Measurements from ENCODE around the gene ARL3. TPM values are rescaled to one million over a fixed set of nuclear protein-coding genes. Genes with fewer than 3 reads are reported as not detected.

Gene ARL3
- total RNA-seq, 1 experiment from 2014 or later = 16.5 TPM

DNA sequence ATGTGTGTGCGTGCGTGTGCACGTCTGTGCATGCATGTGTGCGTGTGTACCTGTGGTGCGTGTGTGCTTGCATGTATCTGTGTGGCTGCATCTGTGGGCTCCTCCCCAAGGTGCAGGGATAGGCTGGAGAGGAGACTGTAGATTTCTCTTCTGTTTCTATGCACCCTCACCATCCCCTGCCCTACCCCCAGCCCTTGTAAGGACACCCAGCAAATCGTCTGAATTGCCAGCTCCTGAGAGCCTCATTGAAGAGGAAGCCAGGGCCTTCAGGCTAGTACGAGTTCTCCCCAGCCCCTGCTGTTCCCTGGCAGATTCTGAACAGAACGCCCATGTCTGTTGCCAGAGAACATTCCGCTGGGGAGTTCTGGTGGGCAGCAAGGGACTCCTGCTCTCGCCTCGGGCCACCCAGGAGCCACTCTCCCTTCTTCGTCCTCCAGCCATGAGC is 86.9 kb downstream of the ARL3 start:
- WGBS (ENCODE audit: extremely low coverage, insufficient read length, low lambda C conversion rate) = no CpG with 5 or more reads among the region's 12 CpGs
- Histone ChIP-seq H4K8ac (replicated peaks; ENCODE audit: insufficient read length, low read depth, low read length) (no peak overlapping the region), H3K4me1 (ENCODE audit: insufficient read depth, low read length) (peaks cover 12% of the 10 kb centered on the region; the same call in 1 of the 2 replicates), H3K18ac (ENCODE audit: insufficient read length, low read depth, low read length) (peak overlapping the region; percentile 97), H4K20me1 (ENCODE audit: control insufficient read depth, insufficient read depth, insufficient read length) (peaks cover 2% of the 10 kb centered on the region), H3K4ac (ENCODE audit: low read depth, low read length) (peak overlapping the region; percentile 3; the same call in 1 of the 2 replicates), H3K56ac (ENCODE audit: insufficient read length, low read depth, low read length) (no peak overlapping the region), H4K91ac (ENCODE audit: insufficient read length, low read depth, low read length) (peak overlapping the region; percentile 17), H3K79me2 (ENCODE audit: insufficient read depth, low read length) (no peaks in the 10 kb centered on the region), H3K23me2 (ENCODE audit: insufficient read length, low read depth, low read length, poor library complexity, severe bottlenecking) (no peaks in the 10 kb centered on the region), H2AK5ac (ENCODE audit: insufficient read length, low read length) (no peak overlapping the region), H3K14ac (ENCODE audit: insufficient read depth, low read length) (peak overlapping the region; percentile 97), H2BK5ac (ENCODE audit: insufficient read length, low read length) (no peak overlapping the region), H2BK12ac (ENCODE audit: insufficient read length, low read depth, low read length) (no peak overlapping the region), H3K27ac (ENCODE audit: insufficient read length, low read depth, low read length) (peak overlapping the region; percentile 13), H3K9me3 (ENCODE audit: control insufficient read depth, low read depth, low read length) (no peaks in the 10 kb centered on the region), H3K9ac (ENCODE audit: extremely low read depth, insufficient read length, low read length) (no peak overlapping the region), H4K5ac (ENCODE audit: insufficient read length, low read depth, low read length) (no peak overlapping the region), H3K23ac (ENCODE audit: insufficient read length, low read depth, low read length) (no peak overlapping the region), H3T11ph (ENCODE audit: low read length) (peak overlapping the region; percentile 83), H2BK120ac (ENCODE audit: low read depth, low read length, poor library complexity, severe bottlenecking) (peak overlapping the region; percentile 84), H3K79me1 (ENCODE audit: insufficient read depth, low read depth, low read length, poor library complexity, severe bottlenecking) (no peaks in the 10 kb centered on the region), H2BK20ac (ENCODE audit: low read depth, low read length, poor library complexity, severe bottlenecking) (no peak overlapping the region), H3K4me2 (ENCODE audit: insufficient read depth, insufficient read length, low read length) (no peak overlapping the region), H2AFZ (ENCODE audit: low read length) (no peak overlapping the region), H2BK15ac (ENCODE audit: low read depth, low read length) (no peak overlapping the region), H3K27me3 (ENCODE audit: insufficient read depth, low read length) (no peaks in the 10 kb centered on the region)
- H3K27ac Mint-ChIP-seq = peak overlapping the region; percentile 100
- peaks cover 0 to 4% (median 0%) of the 10 kb centered on the region in 3 experiments; a peak in 4 of 7 replicates for H3K36me3 Mint-ChIP-seq (ENCODE audit: insufficient read depth in 1 of 3, low read depth in 3 of 3)
- DNase-seq = no peak
- H3K4me3 Mint-ChIP-seq = peak overlapping the region in 1 of 2 experiments; percentile 64; a peak in 3 of 5 replicates
- peaks cover 67 to 72% of the 10 kb centered on the region in 2 experiments for H3K4me1 Mint-ChIP-seq
- H3K27me3 Mint-ChIP-seq (ENCODE audit: low read depth) = no peaks in the 10 kb centered on the region; the same call in 1 of the 2 replicates
- no peaks in the 10 kb centered on the region for H3K9me3 Mint-ChIP-seq
- TF ChIP-seq, protein P1, sequence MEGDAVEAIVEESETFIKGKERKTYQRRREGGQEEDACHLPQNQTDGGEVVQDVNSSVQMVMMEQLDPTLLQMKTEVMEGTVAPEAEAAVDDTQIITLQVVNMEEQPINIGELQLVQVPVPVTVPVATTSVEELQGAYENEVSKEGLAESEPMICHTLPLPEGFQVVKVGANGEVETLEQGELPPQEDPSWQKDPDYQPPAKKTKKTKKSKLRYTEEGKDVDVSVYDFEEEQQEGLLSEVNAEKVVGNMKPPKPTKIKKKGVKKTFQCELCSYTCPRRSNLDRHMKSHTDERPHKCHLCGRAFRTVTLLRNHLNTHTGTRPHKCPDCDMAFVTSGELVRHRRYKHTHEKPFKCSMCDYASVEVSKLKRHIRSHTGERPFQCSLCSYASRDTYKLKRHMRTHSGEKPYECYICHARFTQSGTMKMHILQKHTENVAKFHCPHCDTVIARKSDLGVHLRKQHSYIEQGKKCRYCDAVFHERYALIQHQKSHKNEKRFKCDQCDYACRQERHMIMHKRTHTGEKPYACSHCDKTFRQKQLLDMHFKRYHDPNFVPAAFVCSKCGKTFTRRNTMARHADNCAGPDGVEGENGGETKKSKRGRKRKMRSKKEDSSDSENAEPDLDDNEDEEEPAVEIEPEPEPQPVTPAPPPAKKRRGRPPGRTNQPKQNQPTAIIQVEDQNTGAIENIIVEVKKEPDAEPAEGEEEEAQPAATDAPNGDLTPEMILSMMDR (conservative IDR thresholded peaks at IDR 0.05) = no peak
